SK-N-SH treated with all-trans-retinoic acid at 6 μM for 48 hours (cell line): Measurements from ENCODE around the gene KIF2C.

Experiments used
- ARNTL ChIP-seq: fragments of 450-650 bp; formaldehyde crosslinking; IDR thresholded peaks from 2 replicates; pipeline ENCODE4 v1.5.0; 2020; ENCODE audit warnings: low read depth, mild to moderate bottlenecking, moderate library complexity, borderline replicate concordance
- CSDC2 ChIP-seq: fragments of 250-450 bp; sonication (Bioruptor Pico); IDR thresholded peaks from 2 replicates; pipeline ENCODE4 v1.5.0; 2020; ENCODE audit warnings: mild to moderate bottlenecking, moderate library complexity
- ESRRG ChIP-seq: fragments of 250-450 bp; sonication (Bioruptor Pico); IDR thresholded peaks from 2 replicates; pipeline ENCODE4 v1.6.1; 2021; ENCODE audit warnings: mild to moderate bottlenecking
- OSR1 ChIP-seq: fragments of 250-450 bp; sonication (Bioruptor Pico); IDR thresholded peaks from 2 replicates; pipeline ENCODE4 v1.8.0; 2022; ENCODE audit warnings: moderate library complexity, mild to moderate bottlenecking, inconsistent platforms
- PPARA ChIP-seq: fragments of 250-450 bp; sonication (Bioruptor Pico); IDR thresholded peaks from 2 replicates; pipeline ENCODE4 v1.5.0; 2020; ENCODE audit warnings: mild to moderate bottlenecking, borderline replicate concordance
- ZC3H10 ChIP-seq: fragments of 250-450 bp; sonication (Bioruptor Pico); IDR thresholded peaks from 2 replicates; pipeline ENCODE4 v1.5.1; 2021; ENCODE audit warnings: mild to moderate bottlenecking, moderate library complexity
- ZFP3 ChIP-seq: fragments of 250-450 bp; sonication (Bioruptor Pico); IDR thresholded peaks from 2 replicates; pipeline ENCODE4 v1.5.0; 2020; ENCODE audit warnings: mild to moderate bottlenecking, moderate library complexity
- ZFP30 ChIP-seq: fragments of 450-650 bp; formaldehyde crosslinking; IDR thresholded peaks from 2 replicates; pipeline ENCODE4 v1.5.0; 2022; ENCODE audit warnings: mild to moderate bottlenecking, moderate library complexity
- ZNF565 ChIP-seq: fragments of 450-650 bp; formaldehyde crosslinking; conservative IDR thresholded peaks from 2 replicates; pipeline ENCODE4 v1.5.0; 2020; ENCODE audit warnings: low read depth, mild to moderate bottlenecking, moderate library complexity
- ZNF70 ChIP-seq: fragments of 450-650 bp; formaldehyde crosslinking; IDR thresholded peaks from 2 replicates; pipeline ENCODE4 v1.5.0; 2020; ENCODE audit warnings: mild to moderate bottlenecking, moderate library complexity
- TF ChIP-seq, protein P1 (sequence below): fragments of 250-450 bp; sonication (Bioruptor Pico); IDR thresholded peaks from 2 replicates; pipeline ENCODE4 v1.5.1; 2020; ENCODE audit warnings: low read depth, mild to moderate bottlenecking, moderate library complexity
- TF ChIP-seq, protein P2 (sequence below): fragments of 250-450 bp; sonication (Bioruptor Pico); IDR thresholded peaks from 2 replicates; pipeline ENCODE4 v1.5.0; 2020; ENCODE audit warnings: mild to moderate bottlenecking, moderate library complexity
- TF ChIP-seq, protein P3 (sequence below): fragments of 250-450 bp; sonication (Bioruptor Pico); IDR thresholded peaks from 2 replicates; pipeline ENCODE4 v1.8.0; 2021; ENCODE audit warnings: low read depth, mild to moderate bottlenecking, moderate library complexity, borderline replicate concordance
- TF ChIP-seq, protein P4 (sequence below): fragments of 250-450 bp; sonication (Bioruptor Pico); IDR thresholded peaks from 2 replicates; pipeline ENCODE4 v1.8.0; 2020; ENCODE audit warnings: mild to moderate bottlenecking, moderate library complexity, borderline replicate concordance

DNA sequence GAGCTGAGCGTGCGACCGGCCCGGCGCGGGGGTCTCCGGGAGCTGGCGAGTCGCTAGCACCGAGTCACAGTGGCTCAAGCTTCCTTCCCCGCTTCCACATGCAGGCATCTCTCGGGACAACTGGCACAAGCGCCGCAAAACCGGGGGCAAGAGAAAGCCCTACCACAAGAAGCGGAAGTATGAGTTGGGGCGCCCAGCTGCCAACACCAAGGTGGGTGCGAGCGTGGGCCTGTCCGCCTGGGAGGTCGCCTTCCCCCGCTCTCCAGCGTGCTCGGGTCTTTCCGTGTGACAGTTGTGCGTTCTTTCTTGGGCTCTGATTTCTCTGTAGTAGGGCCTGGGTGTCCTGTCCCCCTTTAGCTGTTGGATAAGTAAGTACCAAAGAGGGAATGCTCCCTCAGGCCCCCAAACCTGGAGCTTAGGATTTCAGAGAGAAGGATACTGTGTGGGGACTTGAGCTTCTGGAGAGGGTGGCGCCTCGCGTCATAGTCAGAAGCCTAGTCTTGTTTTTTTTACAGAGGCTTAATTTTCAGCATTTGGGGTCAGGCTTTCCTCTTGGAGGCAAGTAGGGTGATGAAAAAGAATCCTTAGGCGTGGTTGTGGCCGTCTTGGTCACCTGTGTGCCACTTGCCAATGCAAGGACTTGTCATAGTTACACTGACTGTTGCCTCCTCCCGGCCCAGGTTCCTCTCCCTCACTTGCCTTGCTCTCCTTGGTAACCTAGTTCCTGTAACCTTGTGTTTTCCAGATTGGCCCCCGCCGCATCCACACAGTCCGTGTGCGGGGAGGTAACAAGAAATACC lies 36.5 kb downstream of the KIF2C start:
- no peak for TF ChIP-seq ZC3H10
- TF ChIP-seq ARNTL, result no peak
- TF ChIP-seq ZFP3 (CRISPR knock-in tag), result no peak
- TF ChIP-seq ZFP30 (CRISPR knock-in tag), result no peak
- TF ChIP-seq, protein P1, sequence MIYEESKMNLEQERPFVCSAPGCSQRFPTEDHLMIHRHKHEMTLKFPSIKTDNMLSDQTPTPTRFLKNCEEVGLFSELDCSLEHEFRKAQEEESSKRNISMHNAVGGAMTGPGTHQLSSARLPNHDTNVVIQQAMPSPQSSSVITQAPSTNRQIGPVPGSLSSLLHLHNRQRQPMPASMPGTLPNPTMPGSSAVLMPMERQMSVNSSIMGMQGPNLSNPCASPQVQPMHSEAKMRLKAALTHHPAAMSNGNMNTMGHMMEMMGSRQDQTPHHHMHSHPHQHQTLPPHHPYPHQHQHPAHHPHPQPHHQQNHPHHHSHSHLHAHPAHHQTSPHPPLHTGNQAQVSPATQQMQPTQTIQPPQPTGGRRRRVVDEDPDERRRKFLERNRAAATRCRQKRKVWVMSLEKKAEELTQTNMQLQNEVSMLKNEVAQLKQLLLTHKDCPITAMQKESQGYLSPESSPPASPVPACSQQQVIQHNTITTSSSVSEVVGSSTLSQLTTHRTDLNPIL, result no peak
- TF ChIP-seq, protein P2, sequence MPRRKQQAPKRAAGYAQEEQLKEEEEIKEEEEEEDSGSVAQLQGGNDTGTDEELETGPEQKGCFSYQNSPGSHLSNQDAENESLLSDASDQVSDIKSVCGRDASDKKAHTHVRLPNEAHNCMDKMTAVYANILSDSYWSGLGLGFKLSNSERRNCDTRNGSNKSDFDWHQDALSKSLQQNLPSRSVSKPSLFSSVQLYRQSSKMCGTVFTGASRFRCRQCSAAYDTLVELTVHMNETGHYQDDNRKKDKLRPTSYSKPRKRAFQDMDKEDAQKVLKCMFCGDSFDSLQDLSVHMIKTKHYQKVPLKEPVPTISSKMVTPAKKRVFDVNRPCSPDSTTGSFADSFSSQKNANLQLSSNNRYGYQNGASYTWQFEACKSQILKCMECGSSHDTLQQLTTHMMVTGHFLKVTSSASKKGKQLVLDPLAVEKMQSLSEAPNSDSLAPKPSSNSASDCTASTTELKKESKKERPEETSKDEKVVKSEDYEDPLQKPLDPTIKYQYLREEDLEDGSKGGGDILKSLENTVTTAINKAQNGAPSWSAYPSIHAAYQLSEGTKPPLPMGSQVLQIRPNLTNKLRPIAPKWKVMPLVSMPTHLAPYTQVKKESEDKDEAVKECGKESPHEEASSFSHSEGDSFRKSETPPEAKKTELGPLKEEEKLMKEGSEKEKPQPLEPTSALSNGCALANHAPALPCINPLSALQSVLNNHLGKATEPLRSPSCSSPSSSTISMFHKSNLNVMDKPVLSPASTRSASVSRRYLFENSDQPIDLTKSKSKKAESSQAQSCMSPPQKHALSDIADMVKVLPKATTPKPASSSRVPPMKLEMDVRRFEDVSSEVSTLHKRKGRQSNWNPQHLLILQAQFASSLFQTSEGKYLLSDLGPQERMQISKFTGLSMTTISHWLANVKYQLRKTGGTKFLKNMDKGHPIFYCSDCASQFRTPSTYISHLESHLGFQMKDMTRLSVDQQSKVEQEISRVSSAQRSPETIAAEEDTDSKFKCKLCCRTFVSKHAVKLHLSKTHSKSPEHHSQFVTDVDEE (CRISPR knock-in tag), result no peak
- TF ChIP-seq, protein P3, sequence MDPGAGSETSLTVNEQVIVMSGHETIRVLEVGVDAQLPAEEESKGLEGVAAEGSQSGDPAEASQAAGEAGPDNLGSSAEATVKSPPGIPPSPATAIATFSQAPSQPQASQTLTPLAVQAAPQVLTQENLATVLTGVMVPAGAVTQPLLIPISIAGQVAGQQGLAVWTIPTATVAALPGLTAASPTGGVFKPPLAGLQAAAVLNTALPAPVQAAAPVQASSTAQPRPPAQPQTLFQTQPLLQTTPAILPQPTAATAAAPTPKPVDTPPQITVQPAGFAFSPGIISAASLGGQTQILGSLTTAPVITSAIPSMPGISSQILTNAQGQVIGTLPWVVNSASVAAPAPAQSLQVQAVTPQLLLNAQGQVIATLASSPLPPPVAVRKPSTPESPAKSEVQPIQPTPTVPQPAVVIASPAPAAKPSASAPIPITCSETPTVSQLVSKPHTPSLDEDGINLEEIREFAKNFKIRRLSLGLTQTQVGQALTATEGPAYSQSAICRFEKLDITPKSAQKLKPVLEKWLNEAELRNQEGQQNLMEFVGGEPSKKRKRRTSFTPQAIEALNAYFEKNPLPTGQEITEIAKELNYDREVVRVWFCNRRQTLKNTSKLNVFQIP (CRISPR knock-in tag), result no peak
- TF ChIP-seq, protein P4, sequence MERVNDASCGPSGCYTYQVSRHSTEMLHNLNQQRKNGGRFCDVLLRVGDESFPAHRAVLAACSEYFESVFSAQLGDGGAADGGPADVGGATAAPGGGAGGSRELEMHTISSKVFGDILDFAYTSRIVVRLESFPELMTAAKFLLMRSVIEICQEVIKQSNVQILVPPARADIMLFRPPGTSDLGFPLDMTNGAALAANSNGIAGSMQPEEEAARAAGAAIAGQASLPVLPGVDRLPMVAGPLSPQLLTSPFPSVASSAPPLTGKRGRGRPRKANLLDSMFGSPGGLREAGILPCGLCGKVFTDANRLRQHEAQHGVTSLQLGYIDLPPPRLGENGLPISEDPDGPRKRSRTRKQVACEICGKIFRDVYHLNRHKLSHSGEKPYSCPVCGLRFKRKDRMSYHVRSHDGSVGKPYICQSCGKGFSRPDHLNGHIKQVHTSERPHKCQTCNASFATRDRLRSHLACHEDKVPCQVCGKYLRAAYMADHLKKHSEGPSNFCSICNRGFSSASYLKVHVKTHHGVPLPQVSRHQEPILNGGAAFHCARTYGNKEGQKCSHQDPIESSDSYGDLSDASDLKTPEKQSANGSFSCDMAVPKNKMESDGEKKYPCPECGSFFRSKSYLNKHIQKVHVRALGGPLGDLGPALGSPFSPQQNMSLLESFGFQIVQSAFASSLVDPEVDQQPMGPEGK (CRISPR knock-in tag), result no peak
- TF ChIP-seq PPARA (CRISPR knock-in tag), result no peak
- TF ChIP-seq CSDC2 (CRISPR knock-in tag), result no peak
- no peak for TF ChIP-seq ZNF70
- no peak for TF ChIP-seq ESRRG (CRISPR knock-in tag)
- no peak for TF ChIP-seq OSR1 (CRISPR knock-in tag)
- no peak for TF ChIP-seq ZNF565
